Naive thymus-derived CD4-positive, alpha-beta T cell (primary cell): Measurements from ENCODE around the gene ASRGL1. TPM values are rescaled to one million over a fixed set of nuclear protein-coding genes. Genes with fewer than 3 reads are reported as not detected.

Source experiments
- ATAC-seq: fragments of 150-1000 bp; cut with Tn5 transposase; 2 replicates; pipeline ENCODE4 v1.10.0; 2021; ENCODE audit warnings: mild to moderate bottlenecking, moderate library complexity
- CTCF ChIA-PET: fragments of 350-600 bp; sonication (Branson Sonifier 250); formaldehyde crosslinking; loops from one replicate; lab custom pipeline; 2021; ENCODE audit warnings: antibody characterized with exemption; lab: Charles Lee
- POLR2A ChIA-PET: fragments of 350-600 bp; sonication (Branson Sonifier 250); formaldehyde crosslinking; loops from one replicate; lab custom pipeline; 2021; ENCODE audit warnings: antibody characterized with exemption, inconsistent platforms; lab: Charles Lee
- DNase-seq, 9 donors: peaks; one replicate each; pipeline versions ENCODE4 v3.0.0 to v3.0.0-alpha.2; 2020 to 2022; ENCODE audit warnings: mixed read lengths in 1 of 9
- H3K27ac ChIP-seq: one replicate; pipeline ENCODE4 v1.7.0; 2013; ENCODE audit warnings: mild to moderate bottlenecking, low read depth, low read length, moderate library complexity
- H3K27me3 ChIP-seq, 2 donors: one replicate each; pipeline ENCODE4 v1.7.0; 2013; ENCODE audit warnings: low read length in 2 of 2, mild to moderate bottlenecking in 2 of 2, moderate library complexity in 2 of 2; ENCODE audit not compliant: control insufficient read depth in 2 of 2, insufficient read depth in 2 of 2
- H3K36me3 ChIP-seq, 3 experiments: 1 replicate in 2 of 3; 2 replicates in 1 of 3; pipeline ENCODE4 v1.7.0; 2013; ENCODE audit warnings: low read length in 3 of 3, mild to moderate bottlenecking in 3 of 3, moderate library complexity in 1 of 3; ENCODE audit not compliant: insufficient read depth in 3 of 3, control insufficient read depth in 2 of 3
- H3K4me1 ChIP-seq, 2 donors: one replicate each; pipeline ENCODE4 v1.7.0; 2013; ENCODE audit warnings: low read length in 2 of 2, mild to moderate bottlenecking in 2 of 2, moderate library complexity in 1 of 2; ENCODE audit not compliant: control insufficient read depth in 2 of 2, insufficient read depth in 2 of 2
- H3K4me3 ChIP-seq: 2 replicates; pipeline ENCODE4 v1.7.0; 2013; ENCODE audit warnings: mild to moderate bottlenecking, low read length
- H3K9me3 ChIP-seq, 3 experiments: 1 replicate in 2 of 3; 2 replicates in 1 of 3; pipeline ENCODE4 v1.7.0; 2013; ENCODE audit warnings: low read length in 3 of 3; ENCODE audit not compliant: control insufficient read depth in 2 of 3
- H3K27ac Mint-ChIP-seq, 9 donors: one replicate each; pipeline ENCODE4 v1.8.0; 2020 to 2022; ENCODE audit warnings: mixed read lengths in 9 of 9, mild to moderate bottlenecking in 8 of 9, moderate library complexity in 5 of 9, inconsistent platforms in 2 of 9
- H3K27me3 Mint-ChIP-seq, 5 donors: one replicate each; pipeline ENCODE4 v1.8.0; 2021 to 2022; ENCODE audit warnings: mixed read lengths in 5 of 5, mild to moderate bottlenecking in 1 of 5
- H3K36me3 Mint-ChIP-seq, 5 donors: one replicate each; pipeline ENCODE4 v1.8.0; 2020 to 2022; ENCODE audit warnings: mixed read lengths in 5 of 5, mild to moderate bottlenecking in 3 of 5, inconsistent platforms in 1 of 5
- H3K4me1 Mint-ChIP-seq, 7 donors: one replicate each; pipeline ENCODE4 v1.8.0; 2020 to 2022; ENCODE audit warnings: mixed read lengths in 7 of 7, mild to moderate bottlenecking in 3 of 7, inconsistent platforms in 1 of 7
- H3K4me3 Mint-ChIP-seq, 10 donors: one replicate each; pipeline ENCODE4 v1.8.0; 2020 to 2022; ENCODE audit warnings: mild to moderate bottlenecking in 10 of 10, mixed read lengths in 10 of 10, moderate library complexity in 6 of 10, inconsistent platforms in 2 of 10
- H3K9me3 Mint-ChIP-seq, 11 donors: one replicate each; pipeline ENCODE4 v1.8.0; 2020 to 2022; ENCODE audit warnings: mixed read lengths in 11 of 11, mild to moderate bottlenecking in 4 of 11, inconsistent platforms in 1 of 11, moderate library complexity in 1 of 11
- intact Hi-C, 2 donors: fragments of 100-400 bp; cut with micrococcal nuclease; formaldehyde crosslinking; loops; one replicate each; pipeline ENCODE4 v1.15.1; 2023
- polyA plus RNA-seq, 2 donors: library from polyadenylated mRNA; unstranded; fragments of 300-500 nt; fragmentation: Illumina TruSeq; gene quantifications; one replicate each; pipeline ENCODE4 v1.2.3, GENCODE V29; 2021
- total RNA-seq, 6 experiments: library from RNA in 5 of 6; stranded (reverse) in 5 of 6; gene quantifications; 1 replicate in 5 of 6; 2 replicates in 1 of 6; pipeline ENCODE4 v1.2.3 and lab custom pipeline; 2021 to 2026

Gene ASRGL1
- 10 to 100 TPM in 1 of 5 experiments, 1 to 10 TPM in 4; 2.1 to 10.6 (median 4.3) TPM for total RNA-seq
- 1 to 10 TPM; 3.1 to 4.2 TPM for polyA plus RNA-seq
- total RNA-seq (lab: John Stamatoyannopoulos, UW): 0.81 reads per million

- ChIA-PET POLR2A (no interaction called here), CTCF (interaction anchor here (0.7 to 1.4 kb wide), 6 partner anchors 27 to 689 kb away, joined by 3 to 7 read pairs (median 4); no protein-coding TSS in a partner anchor)
- H3K4me3 Mint-ChIP-seq: peak within 1 kb of the TSS; percentile 81 to 92 (median 88)
- peak within 1 kb of the TSS in 8 of 9 donors; percentile 43 to 78 (median 64) for H3K27ac Mint-ChIP-seq
- Histone ChIP-seq H3K36me3 (no peaks in the 10 kb centered on the region), H3K27me3 (no peaks in the 10 kb centered on the region), H3K4me3 (peak within 1 kb of the TSS; percentile 70), H3K27ac (peak within 1 kb of the TSS; percentile 29), H3K4me1 (no peaks in the 10 kb centered on the region), H3K9me3 (no peaks in the 10 kb centered on the region)
- peaks cover 11 to 47% (median 17%) of the 10 kb centered on the region in 5 donors for H3K27me3 Mint-ChIP-seq
- H3K4me1 Mint-ChIP-seq: peaks cover 13 to 29% (median 18%) of the 10 kb centered on the region in 7 donors
- ATAC-seq: peak; percentile 81
- H3K9me3 Mint-ChIP-seq: peaks cover 0 to 3% (median 0%) of the 10 kb centered on the region in 11 donors
- intact Hi-C loops: no loop called here
- DNase-seq: peak; percentile 54 to 86 (median 68)
- H3K36me3 Mint-ChIP-seq: peaks cover 0 to 3% (median 1%) of the 10 kb centered on the region in 5 donors
These were observed at the start of gene ASRGL1 for GRCh38 chr11:62337303-62338181. Gene ASRGL1 (plus strand): TSS chr11:62337448. CDS start chr11:62337978, 530 bp downstream.

DNA sequence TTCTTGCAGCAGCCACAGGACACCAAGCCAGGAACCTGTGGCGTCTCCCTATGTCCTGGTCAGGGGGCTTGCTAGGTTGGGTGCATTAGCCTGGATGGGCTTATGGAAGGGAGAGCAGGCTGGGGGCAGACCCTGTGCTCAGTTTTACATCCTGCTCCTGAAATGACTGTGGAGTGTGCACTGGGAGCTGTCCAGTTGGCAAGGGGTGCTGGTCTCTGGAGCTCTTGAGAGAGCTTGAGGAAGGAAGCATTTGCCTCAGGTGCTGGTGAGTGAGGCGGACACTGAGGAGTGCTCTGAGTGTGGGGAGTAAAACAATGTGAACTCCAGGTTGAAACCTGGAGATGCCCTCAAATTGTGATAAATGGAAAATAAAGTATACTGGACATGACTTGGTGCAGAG, 41.7 kb upstream of the ASRGL1 start:
- H3K27ac Mint-ChIP-seq: no peak overlapping the region
- DNase-seq (no peak), ATAC-seq (no peak)
- H3K4me1 ChIP-seq: no peaks in the 10 kb centered on the region
- H3K36me3 Mint-ChIP-seq: no peaks in the 10 kb centered on the region
- H3K9me3 Mint-ChIP-seq: peaks cover 0 to 3% (median 0%) of the 10 kb centered on the region in 11 donors
- POLR2A ChIA-PET: no interaction called here
- H3K9me3 ChIP-seq: no peaks in the 10 kb centered on the region
- no peak overlapping the region for H3K27ac ChIP-seq
- no peak overlapping the region for H3K4me3 ChIP-seq
- H3K27me3 ChIP-seq: peaks cover 0 to 3% of the 10 kb centered on the region in 2 donors
- CTCF ChIA-PET: no interaction called here
- H3K27me3 Mint-ChIP-seq: peaks cover 17 to 29% (median 20%) of the 10 kb centered on the region in 5 donors
- intact Hi-C loops: no loop called here
- no peaks in the 10 kb centered on the region for H3K36me3 ChIP-seq
- no peak overlapping the region for H3K4me3 Mint-ChIP-seq
- no peaks in the 10 kb centered on the region for H3K4me1 Mint-ChIP-seq

- Histone ChIP-seq H3K9me3 (no peaks in the 10 kb centered on the region), H3K36me3 (no peaks in the 10 kb centered on the region), H3K27ac (no peak within 1 kb of the TSS), H3K27me3 (no peaks in the 10 kb centered on the region), H3K4me1 (no peaks in the 10 kb centered on the region), H3K4me3 (no peak within 1 kb of the TSS)
- Mint-ChIP-seq H3K4me3 (no peak within 1 kb of the TSS), H3K27me3 (peaks cover 17 to 35% (median 28%) of the 10 kb centered on the region in 5 donors), H3K27ac (no peak within 1 kb of the TSS), H3K36me3 (no peaks in the 10 kb centered on the region), H3K4me1 (no peaks in the 10 kb centered on the region), H3K9me3 (peaks cover 0 to 2% (median 0%) of the 10 kb centered on the region in 11 donors)
- ATAC-seq (no peak), DNase-seq (no peak)
- ChIA-PET CTCF (no interaction called here), POLR2A (no interaction called here)
- intact Hi-C loops: no loop called here
These were observed 38.3 kb upstream of the ASRGL1 start, which contains the start of gene SCGB1D4 for GRCh38 chr11:62298975-62299374. Gene SCGB1D4 (minus strand): TSS chr11:62299075. CDS start chr11:62299010, 65 bp downstream.

- ATAC-seq (no peak), DNase-seq (no peak)
- intact Hi-C loops: no loop called here
- peaks cover 0 to 3% (median 0%) of the 10 kb centered on the region in 5 donors for H3K36me3 Mint-ChIP-seq
- no peak overlapping the region for H3K27ac Mint-ChIP-seq
- peaks cover 9 to 48% (median 28%) of the 10 kb centered on the region in 5 donors for H3K27me3 Mint-ChIP-seq
- POLR2A ChIA-PET: no interaction called here
- CTCF ChIA-PET: no interaction called here
- H3K27me3 ChIP-seq: no peaks in the 10 kb centered on the region
- H3K36me3 ChIP-seq: no peaks in the 10 kb centered on the region
- peaks cover 0 to 5% (median 3%) of the 10 kb centered on the region in 7 donors for H3K4me1 Mint-ChIP-seq
- H3K4me3 ChIP-seq: no peak overlapping the region
- H3K9me3 Mint-ChIP-seq: peaks cover 0 to 11% (median 5%) of the 10 kb centered on the region in 11 donors
- H3K27ac ChIP-seq: no peak overlapping the region
- no peaks in the 10 kb centered on the region for H3K9me3 ChIP-seq
- no peak overlapping the region for H3K4me3 Mint-ChIP-seq
- H3K4me1 ChIP-seq: no peaks in the 10 kb centered on the region
These were observed 31.0 kb upstream of the ASRGL1 start for GRCh38 chr11:62306227-62306626.

DNA sequence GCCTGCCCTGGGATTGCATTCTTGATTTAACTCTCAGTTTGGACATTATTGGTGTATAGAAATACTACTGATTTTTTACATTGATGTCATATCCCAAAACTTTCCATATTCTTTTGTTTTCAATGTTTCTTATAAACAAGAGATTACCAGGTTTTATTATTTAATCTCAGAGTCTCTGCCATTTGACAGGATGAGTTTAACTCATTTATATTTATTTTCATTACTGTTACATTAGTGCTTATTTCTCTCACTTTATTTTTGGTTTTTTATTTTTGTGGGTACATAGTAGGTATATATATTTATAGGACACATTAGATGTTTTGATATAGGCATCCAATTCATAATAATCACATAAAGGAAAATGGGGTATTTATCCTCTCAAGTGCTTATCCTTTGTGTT, 29.3 kb upstream of the ASRGL1 start:
- H3K36me3 ChIP-seq: no peaks in the 10 kb centered on the region
- no peaks in the 10 kb centered on the region for H3K27me3 ChIP-seq
- Mint-ChIP-seq H3K36me3 (peaks cover 0 to 3% (median 0%) of the 10 kb centered on the region in 5 donors), H3K27ac (no peak overlapping the region), H3K4me1 (peaks cover 0 to 16% (median 13%) of the 10 kb centered on the region in 7 donors), H3K4me3 (no peak overlapping the region), H3K9me3 (peaks cover 0 to 11% (median 5%) of the 10 kb centered on the region in 11 donors), H3K27me3 (peaks cover 9 to 47% (median 36%) of the 10 kb centered on the region in 5 donors)
- H3K27ac ChIP-seq: no peak overlapping the region
- no peaks in the 10 kb centered on the region for H3K9me3 ChIP-seq
- intact Hi-C loops: no loop called here
- POLR2A ChIA-PET: no interaction called here
- DNase-seq: no peak
- no peaks in the 10 kb centered on the region for H3K4me1 ChIP-seq
- no peak for ATAC-seq
- H3K4me3 ChIP-seq: no peak overlapping the region
- CTCF ChIA-PET: no interaction called here

GRCh38 chr11:62309991-62310390, 27.3 kb upstream of the ASRGL1 start:
- no peak overlapping the region for H3K27ac Mint-ChIP-seq
- peak overlapping the region in 1 of 10 donors; percentile 5 for H3K4me3 Mint-ChIP-seq
- H3K9me3 Mint-ChIP-seq: peaks cover 0 to 11% (median 5%) of the 10 kb centered on the region in 11 donors
- intact Hi-C loops: loop anchor here (2.0 to 5.0 kb wide), 4 partner anchors 77 to 513 kb away; no protein-coding TSS in a partner anchor
- CTCF ChIA-PET: interaction anchor here (1.3 to 2.8 kb wide), 2 partner anchors 12 to 512 kb away, joined by 3 to 9 read pairs; no protein-coding TSS in a partner anchor
- ATAC-seq: no peak
- Histone ChIP-seq H3K4me3 (no peak overlapping the region), H3K9me3 (no peaks in the 10 kb centered on the region), H3K4me1 (no peaks in the 10 kb centered on the region), H3K27me3 (no peaks in the 10 kb centered on the region), H3K27ac (no peak overlapping the region), H3K36me3 (no peaks in the 10 kb centered on the region)
- peaks cover 0 to 16% (median 13%) of the 10 kb centered on the region in 7 donors for H3K4me1 Mint-ChIP-seq
- POLR2A ChIA-PET: no interaction called here
- DNase-seq: no peak
- H3K36me3 Mint-ChIP-seq: peaks cover 0 to 3% (median 0%) of the 10 kb centered on the region in 5 donors
- H3K27me3 Mint-ChIP-seq: peaks cover 14 to 61% (median 42%) of the 10 kb centered on the region in 5 donors
